ENCODE results near the gene CAMTA1. TPM values are rescaled to one million over a fixed set of nuclear protein-coding genes. Genes with fewer than 3 reads are reported as not detected.

CAMTA1 gene
- total RNA-seq, 1 experiment from 2014 or later = 85.2 TPM

DNA sequence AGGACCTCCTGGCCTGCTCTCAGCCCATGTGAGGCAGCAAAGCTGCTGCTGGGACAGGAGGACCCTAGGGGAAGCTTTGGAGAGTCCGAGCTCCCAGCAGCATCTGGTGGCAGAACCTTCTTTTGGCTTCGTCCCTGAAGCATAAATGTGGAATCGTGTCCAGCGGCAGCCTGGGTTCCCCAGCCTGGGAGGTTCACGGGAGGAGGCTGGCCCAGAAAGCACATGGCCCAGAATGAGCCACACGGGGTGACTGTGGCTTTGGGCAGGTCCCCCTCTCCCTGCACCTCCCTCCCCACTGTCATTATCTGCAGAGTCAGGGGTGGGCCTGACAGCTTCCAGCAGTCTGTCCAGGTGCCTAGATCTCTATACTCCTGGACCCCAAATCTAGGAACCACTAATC is 667.8 kb downstream of the CAMTA1 start:
- ChIA-PET CTCF (no interaction called here), POLR2A (ENCODE audit: low non-redundant PET) (no interaction called here)
- no peak for DNase-seq (ENCODE audit: low spot score)
- Histone ChIP-seq H3K27ac (ENCODE audit: low read depth, low read length, poor library complexity, severe bottlenecking) (no peak overlapping the region), H3K27me3 (replicated peaks; ENCODE audit: insufficient read depth, low read depth, low read length, poor library complexity) (no peaks in the 10 kb centered on the region), H3K4me1 (ENCODE audit: insufficient read depth, low read length, poor library complexity, severe bottlenecking) (no peaks in the 10 kb centered on the region), H3K9me3 (ENCODE audit: low read depth, low read length, poor library complexity, severe bottlenecking) (no peaks in the 10 kb centered on the region), H3K36me3 (ENCODE audit: insufficient read depth, low read length, poor library complexity, severe bottlenecking) (no peaks in the 10 kb centered on the region), H3K4me3 (ENCODE audit: low read depth, low read length, poor library complexity, severe bottlenecking) (no peak overlapping the region)
- TF ChIP-seq, protein P1, sequence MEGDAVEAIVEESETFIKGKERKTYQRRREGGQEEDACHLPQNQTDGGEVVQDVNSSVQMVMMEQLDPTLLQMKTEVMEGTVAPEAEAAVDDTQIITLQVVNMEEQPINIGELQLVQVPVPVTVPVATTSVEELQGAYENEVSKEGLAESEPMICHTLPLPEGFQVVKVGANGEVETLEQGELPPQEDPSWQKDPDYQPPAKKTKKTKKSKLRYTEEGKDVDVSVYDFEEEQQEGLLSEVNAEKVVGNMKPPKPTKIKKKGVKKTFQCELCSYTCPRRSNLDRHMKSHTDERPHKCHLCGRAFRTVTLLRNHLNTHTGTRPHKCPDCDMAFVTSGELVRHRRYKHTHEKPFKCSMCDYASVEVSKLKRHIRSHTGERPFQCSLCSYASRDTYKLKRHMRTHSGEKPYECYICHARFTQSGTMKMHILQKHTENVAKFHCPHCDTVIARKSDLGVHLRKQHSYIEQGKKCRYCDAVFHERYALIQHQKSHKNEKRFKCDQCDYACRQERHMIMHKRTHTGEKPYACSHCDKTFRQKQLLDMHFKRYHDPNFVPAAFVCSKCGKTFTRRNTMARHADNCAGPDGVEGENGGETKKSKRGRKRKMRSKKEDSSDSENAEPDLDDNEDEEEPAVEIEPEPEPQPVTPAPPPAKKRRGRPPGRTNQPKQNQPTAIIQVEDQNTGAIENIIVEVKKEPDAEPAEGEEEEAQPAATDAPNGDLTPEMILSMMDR (conservative IDR thresholded peaks at IDR 0.05; ENCODE audit: low read depth, low read length) = no peak
- no peak for TF ChIP-seq EZH2 (IDR thresholded peaks at IDR 0.05; ENCODE audit: borderline replicate concordance, low read depth, low read length, poor library complexity, severe bottlenecking)
- intact Hi-C loops (cut with micrococcal nuclease; ENCODE audit: unreplicated experiment) = no loop called here
- no TSS peak for BruUV-seq (replicated peaks)

DNA sequence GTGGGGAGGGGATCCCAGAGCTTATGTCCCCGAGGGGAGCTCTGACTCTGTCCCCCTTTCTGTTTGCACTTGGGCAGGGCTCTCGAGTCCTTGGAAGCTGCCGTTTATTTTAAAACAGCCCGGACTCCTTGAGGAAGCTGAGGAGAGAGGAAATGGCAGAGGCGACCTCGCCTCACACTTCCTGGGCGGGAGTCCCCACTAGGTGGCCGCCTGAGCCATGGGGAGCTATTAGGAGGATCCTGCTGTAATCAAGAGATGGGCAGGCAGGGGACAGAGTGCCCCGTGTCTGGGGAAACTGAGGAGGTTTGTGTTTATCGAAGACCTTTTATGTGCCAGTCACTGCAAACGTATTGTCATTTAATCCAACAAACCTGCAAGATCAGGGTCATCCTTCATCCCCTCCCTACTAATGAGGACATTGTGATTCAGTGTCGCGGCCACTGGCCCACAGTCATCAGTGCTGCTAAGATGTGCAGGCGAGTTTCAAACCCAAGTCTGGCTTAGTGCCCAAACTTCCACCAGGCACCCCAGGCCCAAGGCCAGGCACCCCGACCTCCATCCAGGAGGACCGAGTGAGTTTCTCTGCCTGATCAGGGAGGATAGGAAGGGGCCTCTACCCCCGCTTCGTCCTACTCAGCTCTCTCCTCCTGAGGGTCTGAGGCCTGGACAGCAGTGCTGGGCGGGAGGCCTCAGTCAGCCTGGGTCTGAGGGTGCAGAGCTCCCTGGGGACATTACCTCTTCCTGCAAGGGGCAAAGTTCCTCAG is 669.0 kb downstream of the CAMTA1 start:
- no peaks in the 10 kb centered on the region for H3K4me1 ChIP-seq (ENCODE audit: insufficient read depth, low read length, poor library complexity, severe bottlenecking)
- no TSS peak for BruUV-seq (replicated peaks)

DNA sequence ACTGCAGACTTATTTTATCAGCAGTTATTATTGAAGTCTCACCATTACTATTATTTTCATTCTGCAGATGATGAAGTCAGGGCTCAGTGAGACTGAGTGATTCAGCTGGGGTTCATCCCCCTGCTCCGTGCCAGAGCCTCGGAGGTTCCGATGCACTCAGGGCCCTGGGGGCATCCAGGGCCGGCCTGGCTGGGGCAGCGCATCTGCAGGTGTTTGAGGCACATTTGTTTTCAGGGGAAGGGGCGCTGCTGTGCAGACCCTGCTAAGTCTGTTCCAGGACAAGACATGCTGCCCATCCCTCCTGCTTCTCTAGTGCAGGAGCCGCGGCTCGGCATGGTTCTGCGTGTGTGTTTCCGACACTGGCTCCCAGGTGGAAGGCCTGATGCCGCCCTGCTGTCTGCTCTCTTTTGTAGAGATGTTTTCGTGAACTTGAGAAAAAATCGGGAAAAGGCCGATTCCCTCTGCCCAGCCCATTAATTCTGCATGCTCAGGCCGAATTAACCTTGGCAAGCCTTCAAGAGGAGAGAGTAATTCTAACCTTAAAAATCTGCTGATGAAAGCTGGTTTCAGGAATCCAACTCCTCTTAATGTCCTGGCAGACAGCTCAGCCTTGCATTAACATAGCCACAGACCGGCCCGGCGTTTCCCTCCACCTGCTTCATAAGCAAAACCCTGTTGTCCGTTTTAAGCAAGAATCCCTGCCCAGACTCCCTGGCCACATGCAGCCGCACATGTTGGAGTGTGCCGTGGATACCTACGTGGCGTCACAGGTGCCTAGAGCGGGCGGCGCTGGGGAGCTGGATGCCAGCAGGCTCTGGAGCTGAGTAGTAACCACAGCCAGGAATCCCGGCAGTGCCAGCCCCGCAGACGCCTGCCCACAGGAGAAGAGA is 669.9 kb downstream of the CAMTA1 start:
- TF ChIP-seq EZH2 (IDR thresholded peaks at IDR 0.05; ENCODE audit: borderline replicate concordance, low read depth, low read length, poor library complexity, severe bottlenecking) = no peak
- TF ChIP-seq, protein P1 (conservative IDR thresholded peaks at IDR 0.05; ENCODE audit: low read depth, low read length) = no peak
- BruUV-seq (replicated peaks) = no TSS peak
- intact Hi-C loops (cut with micrococcal nuclease; ENCODE audit: unreplicated experiment) = loop anchor here (2.0 kb wide), 1 partner anchor 192 kb away; no protein-coding TSS in a partner anchor
- Histone ChIP-seq H3K27me3 (replicated peaks; ENCODE audit: insufficient read depth, low read depth, low read length, poor library complexity) (no peaks in the 10 kb centered on the region), H3K36me3 (ENCODE audit: insufficient read depth, low read length, poor library complexity, severe bottlenecking) (no peaks in the 10 kb centered on the region), H3K4me3 (ENCODE audit: low read depth, low read length, poor library complexity, severe bottlenecking) (no peak overlapping the region), H3K9me3 (ENCODE audit: low read depth, low read length, poor library complexity, severe bottlenecking) (no peaks in the 10 kb centered on the region), H3K27ac (ENCODE audit: low read depth, low read length, poor library complexity, severe bottlenecking) (no peak overlapping the region), H3K4me1 (ENCODE audit: insufficient read depth, low read length, poor library complexity, severe bottlenecking) (no peaks in the 10 kb centered on the region)
- ChIA-PET CTCF (no interaction called here), POLR2A (ENCODE audit: low non-redundant PET) (no interaction called here)
- no peak for DNase-seq (ENCODE audit: low spot score)

More for the DNA sequence above, 669.0 kb downstream of the CAMTA1 start:
- H3K9me3 ChIP-seq (ENCODE audit: low read depth, low read length, poor library complexity, severe bottlenecking) = no peaks in the 10 kb centered on the region
- intact Hi-C loops (cut with micrococcal nuclease; ENCODE audit: unreplicated experiment) = loop anchor here (2.0 kb wide), 1 partner anchor 193 kb away; no protein-coding TSS in a partner anchor
- POLR2A ChIA-PET (ENCODE audit: low non-redundant PET) = no interaction called here
- H3K36me3 ChIP-seq (ENCODE audit: insufficient read depth, low read length, poor library complexity, severe bottlenecking) = no peaks in the 10 kb centered on the region
- no peaks in the 10 kb centered on the region for H3K27me3 ChIP-seq (replicated peaks; ENCODE audit: insufficient read depth, low read depth, low read length, poor library complexity)
- TF ChIP-seq EZH2 (IDR thresholded peaks at IDR 0.05; ENCODE audit: borderline replicate concordance, low read depth, low read length, poor library complexity, severe bottlenecking) = no peak
- TF ChIP-seq, protein P1 (conservative IDR thresholded peaks at IDR 0.05; ENCODE audit: low read depth, low read length) = peak; percentile 69
- H3K27ac ChIP-seq (ENCODE audit: low read depth, low read length, poor library complexity, severe bottlenecking) = no peak overlapping the region
- CTCF ChIA-PET = interaction anchor here (0.6 to 1.1 kb wide), 4 partner anchors 19 to 231 kb away, joined by 3 to 14 read pairs (median 4); no protein-coding TSS in a partner anchor
- H3K4me3 ChIP-seq (ENCODE audit: low read depth, low read length, poor library complexity, severe bottlenecking) = no peak overlapping the region
- DNase-seq (ENCODE audit: low spot score) = peak; percentile 52

Measured in A673 (cell line).